NB4 (cell line): ENCODE data around the gene FPGS.

ENCODE experiments used
- DNase-seq: peaks from one replicate; pipeline ENCODE4 v3.0.0; 2010; ENCODE audit warnings: low read depth
- H3K4me3 ChIP-seq: one replicate; pipeline ENCODE4 v1.5.1; 2011; ENCODE audit warnings: mild to moderate bottlenecking, low read depth, low read length, moderate library complexity
- CTCF ChIP-seq: IDR thresholded peaks from one replicate; pipeline ENCODE4 v1.5.1; 2012; ENCODE audit warnings: low read depth, low read length
- MAX ChIP-seq: IDR thresholded peaks from 2 replicates; pipeline ENCODE4 v1.6.1; 2011; ENCODE audit warnings: low read depth, low read length
- MYC ChIP-seq: IDR thresholded peaks from 2 replicates; pipeline ENCODE4 v1.6.1; 2011; ENCODE audit warnings: low read depth, low read length
- POLR2A ChIP-seq: IDR thresholded peaks from 2 replicates; pipeline ENCODE4 v1.6.1; 2011; ENCODE audit warnings: mild to moderate bottlenecking; ENCODE audit not compliant: insufficient read length; ENCODE audit errors: extremely low read depth

Gene FPGS

DNA sequence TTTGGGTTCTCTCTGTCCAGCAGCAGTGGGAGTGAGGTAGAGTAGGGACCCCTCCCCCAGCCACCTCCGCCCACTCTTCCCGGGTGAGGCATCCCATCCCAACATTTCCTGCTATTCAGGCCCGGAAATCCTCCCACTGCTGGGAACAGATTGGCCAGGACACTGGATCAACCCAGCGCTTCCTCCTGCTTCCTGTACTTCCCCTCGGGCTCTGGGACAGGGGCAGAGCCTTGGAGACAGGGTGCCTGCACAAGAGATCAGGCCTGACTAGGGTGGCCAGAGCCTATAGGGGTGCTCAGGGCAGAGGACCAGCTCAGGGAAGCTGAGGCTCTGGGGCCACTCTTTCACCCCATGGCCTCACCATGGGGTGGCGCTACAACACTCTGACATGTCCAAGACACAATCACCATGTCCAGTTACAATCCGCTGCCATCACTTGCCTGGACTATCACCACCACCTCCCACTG lies 38.7 kb upstream of the FPGS start:
- TF ChIP-seq CTCF (peak; percentile 37), MYC (no peak)
- DNase-seq = peak; percentile 58
- no peak overlapping the region for H3K4me3 ChIP-seq

DNA sequence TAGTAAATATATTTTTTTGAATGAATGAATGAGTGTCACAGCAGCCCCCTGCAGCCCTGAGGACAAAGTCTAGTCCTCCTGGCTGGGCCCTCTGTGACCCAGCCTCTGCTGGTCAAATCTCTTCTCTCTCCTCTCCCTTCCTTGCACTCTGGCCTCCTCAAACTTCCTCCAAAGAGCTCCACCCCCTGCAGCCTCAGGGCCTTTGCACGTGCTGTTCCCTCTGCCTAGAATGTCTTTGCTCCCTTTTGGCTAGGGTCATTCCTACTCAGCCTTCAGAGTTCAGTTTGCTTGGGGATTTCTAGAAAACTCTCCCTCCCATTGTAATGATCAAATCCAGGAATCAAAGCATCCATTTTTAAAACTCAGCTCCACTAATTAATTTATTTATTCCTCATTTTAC lies 37.3 kb upstream of the FPGS start:
- DNase-seq = no peak
- no peak overlapping the region for H3K4me3 ChIP-seq
- no peak for TF ChIP-seq MAX
- TF ChIP-seq MYC = no peak
- TF ChIP-seq POLR2A = no peak
- no peak for TF ChIP-seq CTCF

- TF ChIP-seq MYC (no peak), POLR2A (no peak), CTCF (no peak), MAX (no peak)
- no peak overlapping the region for H3K4me3 ChIP-seq
- DNase-seq = no peak
Observed at GRCh38 chr9:127767410-127767809, 35.3 kb upstream of the FPGS start.

- TF ChIP-seq MAX (no peak), POLR2A (no peak), CTCF (no peak), MYC (no peak)
- no peak overlapping the region for H3K4me3 ChIP-seq
- no peak for DNase-seq
Observed at GRCh38 chr9:127767909-127768331, 34.8 kb upstream of the FPGS start.

GRCh38 chr9:127768698-127769097 lies 34.0 kb upstream of the FPGS start:
- no peak for DNase-seq
- TF ChIP-seq MAX (no peak), CTCF (no peak), MYC (no peak), POLR2A (no peak)
- no peak overlapping the region for H3K4me3 ChIP-seq

GRCh38 chr9:127769101-127769500 lies 33.6 kb upstream of the FPGS start:
- H3K4me3 ChIP-seq = no peak overlapping the region
- no peak for DNase-seq
- TF ChIP-seq POLR2A (no peak), MYC (no peak), CTCF (no peak), MAX (no peak)
